H1 (cell line): Measurements from ENCODE around the gene ZMYM2. TPM values are rescaled to one million over a fixed set of nuclear protein-coding genes. Genes with fewer than 3 reads are reported as not detected.

ENCODE experiments used
- CHD1 ChIP-seq: IDR thresholded peaks from 2 replicates; pipeline ENCODE4 v1.6.1; 2012; ENCODE audit warnings: low read depth, low read length, improper control_type of control experiment
- CHD2 ChIP-seq: IDR thresholded peaks from 2 replicates; pipeline ENCODE4 v1.6.1; 2012; ENCODE audit warnings: low read length, improper control_type of control experiment
- KDM4A ChIP-seq: IDR thresholded peaks from one replicate; pipeline ENCODE4 v1.7.1; 2012; ENCODE audit warnings: low read depth, mild to moderate bottlenecking, moderate library complexity, low read length, inconsistent platforms; ENCODE audit not compliant: severe bottlenecking
- NRF1 ChIP-seq: IDR thresholded peaks from 2 replicates; pipeline ENCODE4 v1.6.1; 2011; ENCODE audit warnings: mild to moderate bottlenecking, low read depth, low read length, improper control_type of control experiment
- TBP ChIP-seq: IDR thresholded peaks from 2 replicates; pipeline ENCODE4 v1.6.1; 2011; ENCODE audit warnings: low read depth, low read length, improper control_type of control experiment
- polyA plus RNA-seq, 7 experiments: library from polyadenylated mRNA; depleted of rRNA in 3 of 7; stranded (reverse) in 5 of 7; unstranded in 2 of 7; fragments of >200 nt in 5 of 7; fragments of 200-250 nt in 2 of 7; gene quantifications; 1 replicate in 5 of 7; 2 replicates in 1 of 7; 4 replicates in 1 of 7; pipeline versions ENCODE4 v1.2.1 to v1.2.3, GENCODE V29; 2011 to 2013; ENCODE audit warnings: missing spikeins in 2 of 7, mixed read lengths in 2 of 7
- total RNA-seq: library from RNA; stranded (reverse); fragmentation: NEBNext Ultra II Directional; extraction: Animal tissue kit (Norgen Biotek cat#: 25700); gene quantifications from 2 replicates; pipeline ENCODE4 v1.2.1, GENCODE V29; 2021

The ZMYM2 gene
- total and polyA plus RNA-seq, 2 of the 8 experiments (the other 6 are each of a cell fraction or from before 2014, with no cell fraction given) = 41.2 to 159 TPM

- TF ChIP-seq CHD1 (no peak), TBP (no peak), KDM4A (no peak), NRF1 (no peak), CHD2 (no peak)
Measured at GRCh38 chr13:20137875-20138274, 179.3 kb downstream of the ZMYM2 start (continued).
